ENCODE results near the gene ITGB8.
"Not testable (repeated sequence)": the region's sequence is repeated elsewhere in the genome, so short reads cannot be mapped to it uniquely, and the experiment has no call there.

ITGB8 gene

GRCh38 chr7:20330239-20330927, at the start of gene ITGB8:
TSS of gene ITGB8 (plus strand) at chr7:20330900. CDS start at chr7:20331807, 907 bp downstream.
- DNase-seq (ENCODE audit: low spot score), result peak; percentile 24

DNA sequence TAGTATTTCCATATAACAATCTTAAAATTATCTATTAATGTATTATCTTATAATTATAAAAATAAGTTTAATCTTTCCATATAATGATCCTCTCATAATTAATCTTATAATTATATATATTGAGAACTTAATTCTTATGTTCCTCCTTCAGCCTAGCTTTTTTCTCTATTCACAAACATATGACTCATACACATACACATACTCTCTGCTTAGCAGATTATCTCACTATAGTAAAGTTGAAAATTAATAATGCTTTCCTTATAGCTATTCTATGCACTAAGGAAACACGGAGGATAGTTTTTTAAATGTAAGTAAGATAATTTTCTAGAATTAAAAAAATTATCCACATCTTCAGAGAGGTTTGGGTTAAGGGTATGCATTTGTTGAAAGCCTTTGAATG, 47.7 kb upstream of the ITGB8 start:
- no peak for DNase-seq (ENCODE audit: low spot score)

DNA sequence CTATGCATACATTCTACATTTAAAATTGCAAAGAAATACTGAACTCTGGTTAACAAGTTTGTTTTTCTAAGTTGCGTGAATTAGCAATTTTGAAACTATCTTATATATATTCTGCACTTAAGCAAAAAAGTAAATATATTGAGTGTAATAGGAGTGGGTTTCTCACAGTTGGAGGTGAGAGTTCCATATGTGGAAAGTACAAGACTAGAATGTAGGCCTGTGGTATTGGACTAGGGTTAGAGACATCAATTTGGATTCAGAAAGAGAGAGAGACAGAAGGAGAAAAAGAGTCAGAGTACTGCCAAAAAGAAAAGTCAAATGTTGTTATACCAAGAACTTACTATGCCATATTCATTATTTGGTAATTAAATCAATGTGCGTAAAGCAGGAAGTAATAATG, 47.3 kb upstream of the ITGB8 start:
- no peak for DNase-seq (ENCODE audit: low spot score)

DNA sequence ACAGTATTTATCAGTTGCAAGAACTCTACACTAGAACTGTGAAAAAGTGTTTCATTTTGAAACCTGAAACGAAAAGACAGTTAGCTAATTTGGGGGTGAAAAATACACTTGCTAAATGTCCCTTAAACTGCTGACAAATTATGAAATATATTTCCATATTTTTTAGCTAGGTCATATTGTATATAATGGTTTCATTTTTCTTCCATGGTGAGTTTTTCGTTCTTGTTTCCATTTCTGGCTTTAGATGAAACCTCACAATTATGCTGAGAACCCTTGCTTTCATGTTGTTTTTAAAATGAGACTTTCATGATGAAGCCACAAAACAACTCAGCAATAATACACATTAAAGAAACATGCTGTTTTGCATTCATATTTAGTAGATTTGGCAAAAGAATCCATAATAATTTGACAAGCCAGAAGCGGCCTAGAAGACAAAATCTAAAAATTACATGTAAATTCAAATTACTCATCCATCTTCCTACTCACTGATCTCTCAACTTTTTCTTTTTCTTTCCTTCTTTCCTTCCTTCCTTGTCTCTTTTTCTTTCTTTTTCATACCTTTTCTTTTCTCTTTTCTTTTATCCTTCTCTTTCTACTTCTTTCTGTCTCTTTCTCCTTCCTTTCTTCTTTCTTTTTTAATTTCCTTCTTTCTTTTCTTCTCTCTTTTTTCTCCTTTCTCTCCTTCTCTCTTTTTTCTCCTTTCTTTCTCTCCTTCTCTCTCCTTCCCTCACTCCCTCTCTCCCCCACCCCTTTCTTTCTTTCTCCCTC, 46.5 kb upstream of the ITGB8 start:
- no peak for DNase-seq (ENCODE audit: low spot score)

- no peak for DNase-seq (ENCODE audit: low spot score)
Observed at GRCh38 chr7:20284771-20285143, 45.9 kb upstream of the ITGB8 start.

DNA sequence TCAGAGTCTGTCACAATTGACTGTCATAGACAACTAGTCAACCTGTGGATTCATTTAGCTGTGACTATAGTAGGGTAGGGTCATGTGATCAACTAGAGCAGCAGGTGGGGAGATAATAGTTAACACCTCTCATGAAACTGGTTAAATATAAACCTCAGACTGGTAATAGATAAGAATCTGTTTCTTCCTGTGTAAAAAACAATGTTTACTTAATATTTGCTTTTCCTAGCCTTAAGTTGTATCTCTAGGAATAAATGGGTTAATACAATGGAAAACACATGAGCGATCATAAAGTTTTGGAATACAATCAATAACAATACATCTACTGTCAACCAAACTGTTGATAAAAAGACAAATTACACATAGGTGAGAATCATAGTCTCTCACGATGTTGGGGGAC, 43.4 kb upstream of the ITGB8 start:
- DNase-seq (ENCODE audit: low spot score), result no peak

- no peak for DNase-seq (ENCODE audit: low spot score)
Observed at GRCh38 chr7:20288036-20288435, 42.7 kb upstream of the ITGB8 start.

DNA sequence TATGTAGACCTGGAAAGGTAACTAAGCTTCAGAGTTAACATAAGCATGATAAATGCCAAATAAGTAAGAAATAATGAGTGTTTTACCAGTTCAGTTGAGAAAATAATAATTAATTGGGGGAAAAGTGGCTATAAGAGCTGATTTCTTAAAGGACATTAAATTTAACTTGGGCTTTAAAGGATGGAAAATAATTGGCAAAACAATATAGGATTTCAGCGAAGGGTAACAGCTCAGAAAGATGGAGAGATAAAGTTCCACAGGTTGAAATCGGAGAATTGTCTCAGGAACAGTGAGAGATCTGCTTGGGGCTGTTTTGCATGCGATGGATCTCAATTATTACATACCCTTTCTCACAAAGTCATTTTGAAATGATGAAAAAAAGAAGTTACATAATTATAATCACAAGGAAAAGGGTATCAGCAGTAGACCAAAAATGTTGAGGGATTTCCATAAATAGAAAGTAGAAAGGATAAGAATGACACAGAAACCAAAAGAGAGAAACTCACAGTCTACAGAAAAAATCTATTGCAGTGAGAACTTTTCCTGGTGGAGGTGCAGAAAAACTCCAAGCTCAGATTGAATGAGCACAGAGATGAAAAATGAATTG, 40.1 kb upstream of the ITGB8 start:
- DNase-seq (ENCODE audit: low spot score), result no peak

GRCh38 chr7:20293336-20293735, 37.4 kb upstream of the ITGB8 start:
- DNase-seq (ENCODE audit: low spot score), result no peak

DNA sequence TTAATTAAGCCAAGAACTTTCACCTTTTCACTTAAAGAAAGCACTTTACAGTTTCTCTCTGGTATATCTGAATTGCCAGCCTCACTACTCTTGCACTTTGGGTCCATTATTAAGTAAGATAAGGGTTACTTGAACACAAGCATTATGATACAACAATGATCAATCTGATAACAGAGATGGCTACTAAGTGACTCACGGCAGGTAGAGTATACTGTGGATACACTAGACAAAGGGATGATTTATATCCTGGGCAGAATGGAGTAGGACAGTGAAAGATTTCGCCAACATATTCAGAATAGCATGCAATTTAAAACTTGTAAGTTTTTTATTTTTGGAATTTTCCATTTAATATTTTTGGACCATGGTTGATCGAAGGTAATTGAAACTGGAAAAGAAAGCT, 34.3 kb upstream of the ITGB8 start:
- no peak for DNase-seq (ENCODE audit: low spot score)

DNA sequence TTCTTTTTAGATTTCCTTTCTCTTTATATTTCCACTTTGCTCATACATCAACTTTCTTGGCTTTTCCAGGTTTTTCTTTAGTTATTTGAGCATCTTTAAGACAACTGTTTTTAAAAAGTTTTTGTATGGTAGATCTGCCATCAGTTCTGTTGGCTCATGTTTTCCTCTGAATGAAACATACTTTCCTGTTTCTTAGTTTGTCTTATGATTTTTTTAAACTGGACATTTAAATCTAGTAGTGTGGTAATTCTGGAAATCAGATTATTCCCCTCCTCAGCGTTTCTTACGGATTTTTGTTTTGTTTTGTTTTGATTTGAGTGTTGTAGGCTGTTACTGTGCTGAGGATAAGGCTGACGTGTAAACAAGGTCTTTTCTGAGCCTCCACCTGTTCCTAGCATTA, 33.8 kb upstream of the ITGB8 start:
- no peak for DNase-seq (ENCODE audit: low spot score)

DNA sequence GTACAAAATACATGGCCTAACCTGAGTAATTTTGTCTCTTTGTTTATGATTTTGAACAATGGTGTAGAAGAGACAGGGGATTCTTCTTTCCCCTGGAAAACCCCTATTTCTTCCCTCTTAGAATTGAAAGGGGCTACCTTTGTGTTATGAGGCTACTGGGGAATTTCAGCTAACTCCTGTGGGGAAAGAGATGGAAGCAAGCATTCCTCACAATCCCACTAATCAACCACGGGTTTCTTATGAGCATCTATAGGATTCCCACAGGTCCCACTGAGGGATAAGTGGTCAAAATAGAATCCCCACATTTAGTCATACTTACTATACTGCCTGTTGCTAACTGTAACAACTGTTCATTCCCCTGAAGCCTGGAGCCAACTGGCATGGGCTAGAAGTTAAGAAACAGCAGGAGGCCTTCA, 32.2 kb upstream of the ITGB8 start:
- no peak for DNase-seq (ENCODE audit: low spot score)

DNA sequence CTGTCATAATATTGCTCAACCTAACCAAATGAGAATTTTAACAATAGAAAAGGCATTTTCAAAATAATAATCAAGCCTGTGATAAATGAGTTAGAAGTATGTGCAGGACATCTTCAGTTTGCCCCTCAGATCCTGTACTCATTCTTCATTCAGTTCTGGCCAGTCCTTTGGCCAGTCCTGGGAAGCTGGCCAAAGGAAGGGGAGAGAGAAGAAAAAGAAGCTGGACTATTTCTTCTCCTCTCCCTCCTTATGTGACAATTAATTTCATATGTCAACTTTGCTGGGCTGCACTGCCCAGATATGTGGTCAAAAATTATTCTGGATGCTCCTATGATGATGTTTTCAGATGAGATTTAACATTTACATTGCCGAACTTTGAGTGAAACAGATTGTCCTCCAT, 31.6 kb upstream of the ITGB8 start:
- no peak for DNase-seq (ENCODE audit: low spot score)

GRCh38 chr7:20299647-20300312, 30.9 kb upstream of the ITGB8 start:
- no peak for DNase-seq (ENCODE audit: low spot score)

DNA sequence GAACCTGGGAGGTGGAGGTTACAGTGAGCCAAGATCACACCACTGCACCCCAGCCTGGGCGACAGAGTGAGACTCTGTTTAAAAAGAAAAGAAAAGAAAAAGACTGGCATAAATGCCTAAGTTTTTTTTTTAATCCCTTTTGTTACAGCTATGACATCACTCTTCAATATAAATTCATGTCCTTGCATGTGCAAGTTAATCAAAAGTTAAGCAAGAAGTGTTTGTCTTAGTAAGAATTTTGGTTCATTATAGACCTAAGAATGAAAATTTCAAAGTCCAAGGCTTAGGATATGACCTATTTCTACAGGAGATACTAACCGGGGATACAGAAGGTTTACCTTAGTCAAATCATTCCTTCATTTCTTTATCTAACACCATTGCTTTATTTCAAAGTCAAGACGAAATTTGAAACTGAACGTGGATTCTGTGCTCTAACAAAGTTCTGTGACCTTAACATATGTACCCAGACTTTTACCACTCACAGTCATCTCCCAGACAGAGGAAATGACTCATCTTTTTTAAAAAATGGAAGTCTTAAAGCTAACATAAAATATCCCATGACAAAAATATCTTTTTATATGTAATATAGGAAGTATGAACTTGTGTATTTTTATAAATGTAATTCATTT, 29.3 kb upstream of the ITGB8 start:
- no peak for DNase-seq (ENCODE audit: low spot score)

GRCh38 chr7:20302300-20302699, 28.4 kb upstream of the ITGB8 start:
- not testable (repeated sequence) for DNase-seq (ENCODE audit: low spot score)

DNA sequence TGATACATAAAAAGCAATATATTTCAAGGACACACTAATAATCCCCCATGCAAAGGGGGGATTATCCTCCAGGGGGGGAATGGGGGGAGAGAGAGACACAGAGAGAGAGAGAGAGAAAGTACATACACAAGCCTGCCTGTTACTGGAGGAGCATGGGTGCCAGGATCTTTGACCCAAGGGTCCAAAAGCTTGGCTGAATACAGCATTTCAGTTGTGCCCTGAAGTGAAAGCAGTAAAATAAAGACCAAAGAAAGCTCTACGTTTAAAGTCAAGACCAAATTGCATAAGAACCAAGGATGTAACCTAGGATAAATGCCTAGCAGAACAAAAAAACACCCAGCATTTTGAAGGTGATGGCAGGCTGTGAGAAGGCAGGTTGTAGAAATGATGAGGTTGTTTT, 27.8 kb upstream of the ITGB8 start:
- DNase-seq (ENCODE audit: low spot score), result no peak

DNA sequence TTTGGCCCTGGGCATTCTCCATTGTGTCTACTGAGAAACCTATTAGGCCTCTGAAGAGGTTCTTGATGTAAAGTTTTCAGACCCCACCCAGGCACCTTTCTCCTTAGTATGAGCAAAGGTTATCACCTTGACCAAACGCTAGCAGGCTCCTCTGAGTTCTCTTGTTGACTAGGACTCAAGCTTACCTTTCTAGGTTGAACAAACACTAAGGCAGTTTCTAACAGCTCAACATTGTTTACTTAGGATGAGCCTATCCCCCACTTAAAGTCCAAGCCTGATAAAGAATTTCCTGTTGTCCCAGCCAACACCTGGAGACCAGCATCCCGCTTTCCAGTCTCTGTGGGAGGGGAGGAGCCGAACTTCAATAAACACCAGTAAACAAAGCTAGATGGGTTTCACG, 26.3 kb upstream of the ITGB8 start:
- DNase-seq (ENCODE audit: low spot score), result no peak

- no peak for DNase-seq (ENCODE audit: low spot score)
Observed at GRCh38 chr7:20305726-20306125, 25.0 kb upstream of the ITGB8 start.

GRCh38 chr7:20306180-20306946, 24.3 kb upstream of the ITGB8 start:
- DNase-seq (ENCODE audit: low spot score), result no peak

- DNase-seq (ENCODE audit: low spot score), result no peak
Observed at GRCh38 chr7:20307119-20307518, 23.6 kb upstream of the ITGB8 start.

GRCh38 chr7:20307901-20308300, 22.8 kb upstream of the ITGB8 start:
- no peak for DNase-seq (ENCODE audit: low spot score)

Measured in cerebellar cortex (tissue), 1 donor.